Measurements from ENCODE around the gene KRT83.

GRCh38 chr12:52355176-52355575 lies 34.0 kb upstream of the KRT83 start:
- no peak for TF ChIP-seq CTCF (IDR thresholded peaks at IDR 0.05; ENCODE audit: low read length)
- no peak for TF ChIP-seq EZH2phosphoT487 (IDR thresholded peaks at IDR 0.05; ENCODE audit: low read length)
